Heart left ventricle (tissue), 16 donors: ENCODE results near the gene SCAF4. TPM values are rescaled to one million over a fixed set of nuclear protein-coding genes. Genes with fewer than 3 reads are reported as not detected.

ENCODE experiments used
- ATAC-seq, 4 donors: fragments of 200-7000 bp; cut with Tn5 transposase; one replicate each; pipeline ENCODE4 v1.9.1; 2020 to 2022; ENCODE audit warnings: moderate library complexity in 4 of 4, mild to moderate bottlenecking in 3 of 4, moderate number of reproducible peaks in 1 of 4
- DNase-seq, 5 donors: peaks; one replicate each; pipeline ENCODE4 v3.0.0-alpha.2; 2020
- H3K27ac ChIP-seq, 12 donors: fragments of 200-600 bp; sonication (generic) in 4 of 12; one replicate each; pipeline versions ENCODE4 v1.5.0 to v1.8.0; 2016 to 2022; ENCODE audit warnings: mild to moderate bottlenecking in 2 of 12
- H3K27me3 ChIP-seq, 9 donors: fragments of 200-600 bp; sonication (generic) in 2 of 9; one replicate each; pipeline versions ENCODE4 v1.5.1 to v1.8.0; 2016 to 2022; ENCODE audit warnings: mild to moderate bottlenecking in 3 of 9
- H3K36me3 ChIP-seq, 9 donors: fragments of 200-600 bp; sonication (generic) in 2 of 9; one replicate each; pipeline versions ENCODE4 v1.5.0 to v1.8.0; 2018 to 2022; ENCODE audit warnings: mild to moderate bottlenecking in 2 of 9
- H3K4me1 ChIP-seq, 12 donors: fragments of 200-600 bp; sonication (generic) in 4 of 12; one replicate each; pipeline versions ENCODE4 v1.5.0 to v1.8.0; 2016 to 2022; ENCODE audit warnings: mild to moderate bottlenecking in 3 of 12
- H3K4me3 ChIP-seq, 12 donors: fragments of 200-600 bp; sonication (generic) in 4 of 12; one replicate each; pipeline versions ENCODE4 v1.5.0 to v1.8.0; 2017 to 2022; ENCODE audit warnings: mild to moderate bottlenecking in 9 of 12, moderate library complexity in 4 of 12
- H3K9me3 ChIP-seq, 12 donors: fragments of 200-600 bp; sonication (generic) in 4 of 12; one replicate each; pipeline versions ENCODE4 v1.5.0 to v1.8.0; 2016 to 2022; ENCODE audit warnings: mild to moderate bottlenecking in 1 of 12
- POLR2A ChIP-seq, 2 donors: fragments of 450-650 bp; IDR thresholded peaks; one replicate each; pipeline ENCODE4 v1.6.1; 2017; ENCODE audit warnings: antibody characterized with exemption in 2 of 2, mild to moderate bottlenecking in 2 of 2, moderate library complexity in 2 of 2
- WGBS, 4 donors: extraction: QIAGEN DNeasy Blood & Tissue Kit in 2 of 4; methylation state at CpG; one replicate each; pipeline versions ENCODE4 v1.1.5 to v1.1.7; 2013 to 2018; 5-methylcytosine and 5-hydroxymethylcytosine counted together
- intact Hi-C, 10 donors: fragments of 100-400 bp; cut with DNase I; formaldehyde crosslinking; loops; one replicate each; pipeline versions ENCODE4 v1.11.1 to v1.14.2; 2022
- polyA plus RNA-seq, 2 donors: library from polyadenylated mRNA; stranded (reverse); fragments of 200-250 nt; gene quantifications; one replicate each; pipeline ENCODE4 v1.2.3, GENCODE V29; 2013
- total RNA-seq, 9 donors: library from RNA; depleted of rRNA in 2 of 9; stranded (reverse); fragments of >200 nt in 2 of 9; fragmentation: NEBNext Ultra II Directional in 3 of 9; extraction: Animal tissue kit (Norgen Biotek cat#: 25700) in 3 of 9; gene quantifications; one replicate each; pipeline versions ENCODE4 v1.1.0 to v1.2.4, GENCODE V29; 2016 to 2023
- TF ChIP-seq, protein P1 (sequence below), 12 donors: fragments of 200-600 bp; sonication (generic) in 4 of 12; IDR thresholded peaks; one replicate each; pipeline versions ENCODE4 v1.5.0 to v1.8.0; 2018 to 2022; ENCODE audit warnings: antibody characterized with exemption in 12 of 12, mild to moderate bottlenecking in 5 of 12
- donor health status: ischemic (EF 13 %, LVEDD 7.1; RV severe dilation, severe dysfunction).
- donor health status: healthy with polysubstance abuse.
- donor health status: DM: no; HTN: yes; CAD: no.
- donor health status: DM: no; HTN: no; CAD: no.
- donor health status: ischemic (EF 25% LVEDD 6.9; RV normal size, moderate dysfunction).
- donor health status: ischemic (EF 25% LVEDD 5.7; RV mildly dilated, moderate dysfunction).
- donor health status: healthy.
- donor health status: DM: yes; HTN: yes; CAD: no.
- donor health status: ischemic (EF 35%, LVEDD 5.7; RV mildly dilated, moderate dysfunction).
- donor health status: nonischemic (EF 11% LVEDD 7.7; RV severe dilation, severe dysfunction).
- donor health status: DM: yes; HTN: yes; CAD: no.
- donor health status: PGD.
- donor health status: ischemic (EF 29% LVEDD 5.4; RV normal size, mild dysfunction).
- donor health status: nonischemic (EF 23%, LVEDD 6.1; RV moderate dilation, normal function).

SCAF4 gene
- total and polyA plus RNA-seq, 11 donors = 7.8 to 25.8 (median 17.3) TPM

DNA sequence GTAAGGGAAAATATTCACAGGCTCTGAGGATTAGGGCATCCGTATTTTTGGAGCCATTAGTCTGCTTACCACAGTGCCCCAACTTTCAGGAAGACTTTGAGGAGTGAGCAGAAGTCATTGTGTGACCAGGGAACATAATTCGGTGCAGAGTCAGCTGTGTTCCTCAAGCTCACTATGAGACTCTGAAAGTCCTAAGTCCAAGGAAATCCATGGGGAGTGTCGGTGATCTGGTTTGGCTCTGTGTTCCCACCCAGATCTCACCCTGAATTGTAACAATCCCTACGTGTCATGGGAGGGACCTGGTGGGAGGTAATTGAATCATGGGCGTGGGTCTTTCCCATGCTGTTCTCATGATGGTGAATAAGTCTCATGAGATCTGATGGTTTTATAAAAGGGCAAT, 45.9 kb upstream of the SCAF4 start:
- DNase-seq = no peak
- Histone ChIP-seq H3K4me3 (no peak overlapping the region), H3K4me1 (peaks cover 0 to 6% (median 0%) of the 10 kb centered on the region in 12 donors), H3K27me3 (no peaks in the 10 kb centered on the region), H3K9me3 (no peaks in the 10 kb centered on the region), H3K36me3 (no peaks in the 10 kb centered on the region), H3K27ac (no peak overlapping the region)
- intact Hi-C loops = no loop called here
- ATAC-seq = no peak
- WGBS, 4 donors = 81 to 93% (median 88%) methylated on average over 5 of the region's 5 CpGs
- TF ChIP-seq, protein P1, sequence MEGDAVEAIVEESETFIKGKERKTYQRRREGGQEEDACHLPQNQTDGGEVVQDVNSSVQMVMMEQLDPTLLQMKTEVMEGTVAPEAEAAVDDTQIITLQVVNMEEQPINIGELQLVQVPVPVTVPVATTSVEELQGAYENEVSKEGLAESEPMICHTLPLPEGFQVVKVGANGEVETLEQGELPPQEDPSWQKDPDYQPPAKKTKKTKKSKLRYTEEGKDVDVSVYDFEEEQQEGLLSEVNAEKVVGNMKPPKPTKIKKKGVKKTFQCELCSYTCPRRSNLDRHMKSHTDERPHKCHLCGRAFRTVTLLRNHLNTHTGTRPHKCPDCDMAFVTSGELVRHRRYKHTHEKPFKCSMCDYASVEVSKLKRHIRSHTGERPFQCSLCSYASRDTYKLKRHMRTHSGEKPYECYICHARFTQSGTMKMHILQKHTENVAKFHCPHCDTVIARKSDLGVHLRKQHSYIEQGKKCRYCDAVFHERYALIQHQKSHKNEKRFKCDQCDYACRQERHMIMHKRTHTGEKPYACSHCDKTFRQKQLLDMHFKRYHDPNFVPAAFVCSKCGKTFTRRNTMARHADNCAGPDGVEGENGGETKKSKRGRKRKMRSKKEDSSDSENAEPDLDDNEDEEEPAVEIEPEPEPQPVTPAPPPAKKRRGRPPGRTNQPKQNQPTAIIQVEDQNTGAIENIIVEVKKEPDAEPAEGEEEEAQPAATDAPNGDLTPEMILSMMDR (IDR thresholded peaks at IDR 0.05) = no peak
- no peak for TF ChIP-seq POLR2A (IDR thresholded peaks at IDR 0.05)

DNA sequence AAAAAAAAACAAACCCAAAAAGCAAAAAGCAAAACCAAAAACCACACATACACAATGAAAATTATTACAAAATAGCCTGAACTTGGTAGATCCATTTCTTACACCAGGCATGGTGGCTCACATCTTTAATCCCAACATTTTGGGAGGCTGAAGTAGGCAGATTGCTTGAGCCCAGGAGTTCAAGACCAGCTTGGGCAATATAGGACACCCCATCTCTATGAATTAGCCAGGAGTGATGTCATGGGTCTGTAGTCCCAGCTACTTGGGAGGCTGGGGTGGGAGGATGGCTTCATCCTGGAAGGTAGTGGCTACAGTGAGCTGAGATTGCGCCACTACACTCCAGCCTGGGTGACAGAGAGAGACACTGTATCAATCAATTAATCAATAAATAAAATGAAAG, 42.1 kb upstream of the SCAF4 start:
- intact Hi-C loops = no loop called here
- WGBS, 4 donors = 91 to 100% (median 97%) methylated on average over 1 of the region's 1 CpG

DNA sequence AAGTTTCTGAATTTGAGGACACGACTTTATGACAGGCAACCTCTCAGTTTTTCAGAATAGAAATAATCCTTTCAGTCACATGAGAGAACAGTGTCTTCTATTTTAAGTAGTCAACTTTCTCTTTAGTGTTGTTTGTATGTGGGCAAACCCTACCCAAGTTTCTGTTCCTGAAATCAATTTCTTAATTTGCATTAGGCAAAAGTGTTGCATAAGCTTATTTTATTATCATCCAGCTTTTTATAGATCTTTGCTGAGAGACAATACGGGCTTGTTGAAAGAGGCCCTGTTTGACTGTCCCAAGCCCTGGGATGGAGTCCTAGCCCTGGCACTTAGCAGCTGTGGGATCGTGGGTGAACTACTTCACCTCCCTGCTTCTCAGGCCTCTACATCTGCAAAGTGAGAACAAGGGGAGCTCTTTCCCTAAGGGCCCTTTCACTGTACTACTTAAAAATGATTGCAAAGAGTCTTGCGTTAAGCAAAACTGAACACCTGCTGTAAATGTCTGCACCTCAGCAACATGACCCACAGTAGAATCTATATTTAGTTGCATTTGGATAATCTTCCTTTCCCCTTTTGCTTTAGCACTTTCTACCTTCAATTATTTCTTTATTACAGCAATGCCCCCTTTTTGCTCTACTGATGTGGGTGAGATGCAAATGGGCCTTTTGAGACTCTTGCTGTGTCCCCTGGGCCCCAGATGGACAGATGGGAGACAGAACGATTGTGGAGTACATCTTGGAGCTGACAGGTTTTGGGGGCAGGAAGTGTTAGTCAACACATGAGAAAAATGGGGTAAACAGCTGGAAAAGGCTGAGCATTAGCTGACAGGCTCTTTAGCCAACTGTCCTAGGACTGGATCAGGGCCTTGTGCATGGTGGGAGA, 41.0 kb upstream of the SCAF4 start:
- ATAC-seq = no peak
- peaks cover 0 to 12% (median 0%) of the 10 kb centered on the region in 12 donors for H3K4me1 ChIP-seq

More for the DNA sequence above, 42.1 kb upstream of the SCAF4 start:
- H3K27ac ChIP-seq = no peak overlapping the region
- no peak overlapping the region for H3K4me3 ChIP-seq
- ATAC-seq (no peak), DNase-seq (no peak)
- peaks cover 0 to 12% (median 0%) of the 10 kb centered on the region in 12 donors for H3K4me1 ChIP-seq
- no peak for TF ChIP-seq POLR2A (IDR thresholded peaks at IDR 0.05)
- TF ChIP-seq, protein P1 (IDR thresholded peaks at IDR 0.05) = no peak
- no peaks in the 10 kb centered on the region for H3K9me3 ChIP-seq
- no peaks in the 10 kb centered on the region for H3K36me3 ChIP-seq
- no peaks in the 10 kb centered on the region for H3K27me3 ChIP-seq

DNA sequence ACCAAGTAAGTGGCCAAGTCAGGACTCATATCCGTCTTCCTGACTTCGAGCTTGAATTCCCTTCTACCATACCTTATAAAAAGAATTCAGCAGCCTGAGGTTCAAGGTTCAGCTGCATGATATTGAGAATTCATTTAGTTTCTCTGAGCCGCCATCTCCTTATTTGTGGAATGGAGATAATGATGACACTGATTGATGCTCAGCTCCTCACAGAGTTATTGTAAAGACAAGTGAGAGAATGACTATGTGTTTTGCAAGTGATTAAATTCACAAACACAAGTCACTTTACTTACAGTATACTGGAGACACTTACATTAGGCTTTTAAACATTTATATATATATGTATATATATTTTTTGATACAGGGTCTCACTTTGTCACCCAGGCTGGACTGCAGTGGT, 39.8 kb upstream of the SCAF4 start:
- peaks cover 0 to 12% (median 0%) of the 10 kb centered on the region in 12 donors for H3K4me1 ChIP-seq
- H3K36me3 ChIP-seq = no peaks in the 10 kb centered on the region
- intact Hi-C loops = no loop called here
- no peak for TF ChIP-seq POLR2A (IDR thresholded peaks at IDR 0.05)
- TF ChIP-seq, protein P1 (IDR thresholded peaks at IDR 0.05) = no peak
- 55 to 79% (median 59%) methylated on average over 3 of the region's 3 CpGs for WGBS, 4 donors
- H3K4me3 ChIP-seq = no peak overlapping the region
- DNase-seq (no peak), ATAC-seq (no peak)
- no peaks in the 10 kb centered on the region for H3K27me3 ChIP-seq
- no peaks in the 10 kb centered on the region for H3K9me3 ChIP-seq
- H3K27ac ChIP-seq = no peak overlapping the region

More for the DNA sequence above, 41.0 kb upstream of the SCAF4 start:
- 58 to 72% (median 68%) methylated on average over 5 of the region's 5 CpGs for WGBS, 4 donors
- Histone ChIP-seq H3K27ac (no peak overlapping the region), H3K9me3 (no peaks in the 10 kb centered on the region), H3K4me3 (no peak overlapping the region), H3K27me3 (no peaks in the 10 kb centered on the region), H3K36me3 (no peaks in the 10 kb centered on the region)
- TF ChIP-seq POLR2A (IDR thresholded peaks at IDR 0.05) = no peak
- TF ChIP-seq, protein P1 (IDR thresholded peaks at IDR 0.05) = no peak
- intact Hi-C loops = no loop called here
- DNase-seq = no peak
